Ectodermal cell (in vitro differentiated cells): ENCODE results near the gene MALT1.

ENCODE experiments used
- H3K27ac ChIP-seq: 2 replicates; pipeline ENCODE4 v1.7.0; 2013; ENCODE audit warnings: mild to moderate bottlenecking, low read depth, low read length; ENCODE audit not compliant: insufficient read depth, poor library complexity, severe bottlenecking
- H3K27me3 ChIP-seq: 2 replicates; pipeline ENCODE4 v1.7.0; 2013; ENCODE audit warnings: mild to moderate bottlenecking, low read length; ENCODE audit not compliant: insufficient read depth, control insufficient read depth, poor library complexity, severe bottlenecking
- H3K36me3 ChIP-seq: one replicate; pipeline ENCODE4 v1.7.0; 2013; ENCODE audit warnings: low read length; ENCODE audit not compliant: control insufficient read depth, insufficient read depth
- H3K4me1 ChIP-seq: one replicate; pipeline ENCODE4 v1.7.0; 2013; ENCODE audit warnings: low read length; ENCODE audit not compliant: control insufficient read depth, insufficient read depth
- H3K4me3 ChIP-seq: 2 replicates; pipeline ENCODE4 v1.7.0; 2013; ENCODE audit warnings: low read depth, low read length, control low read depth; ENCODE audit not compliant: insufficient read depth
- H3K9me3 ChIP-seq: 2 replicates; pipeline ENCODE4 v1.7.0; 2013; ENCODE audit warnings: mild to moderate bottlenecking, low read length, moderate library complexity; ENCODE audit not compliant: control insufficient read depth
- WGBS, 2 experiments: methylation state at CpG; one replicate each; pipeline ENCODE4 v1.1.7; 2013; ENCODE audit warnings: missing lambda C conversion rate in 2 of 2; 5-methylcytosine and 5-hydroxymethylcytosine counted together

MALT1 gene

DNA sequence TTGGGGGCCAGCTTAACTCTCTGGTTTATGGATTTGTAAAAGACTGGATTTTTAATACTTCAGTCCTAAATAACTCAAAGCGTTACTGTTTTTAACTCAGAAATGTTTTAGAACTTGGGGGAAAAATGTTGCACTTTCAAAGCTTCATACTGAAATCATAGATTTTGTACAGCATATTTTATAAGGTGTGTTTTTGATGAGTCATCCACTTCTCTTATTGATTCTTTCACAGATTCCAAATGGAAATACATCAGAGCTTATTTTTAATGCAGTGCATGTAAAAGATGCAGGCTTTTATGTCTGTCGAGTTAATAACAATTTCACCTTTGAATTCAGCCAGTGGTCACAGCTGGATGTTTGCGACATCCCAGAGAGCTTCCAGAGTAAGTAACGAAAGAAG lies 28.9 kb downstream of the MALT1 start:
- whole genome bisulfite sequencing, 2 experiments = 87 to 96% methylated on average over 3 of the region's 4 CpGs
- H3K36me3 ChIP-seq = peaks cover 17% of the 10 kb centered on the region
- no peaks in the 10 kb centered on the region for H3K27me3 ChIP-seq
- H3K4me3 ChIP-seq = no peak overlapping the region
- H3K4me1 ChIP-seq = peaks cover 2% of the 10 kb centered on the region
- no peaks in the 10 kb centered on the region for H3K9me3 ChIP-seq
- H3K27ac ChIP-seq = no peak overlapping the region

DNA sequence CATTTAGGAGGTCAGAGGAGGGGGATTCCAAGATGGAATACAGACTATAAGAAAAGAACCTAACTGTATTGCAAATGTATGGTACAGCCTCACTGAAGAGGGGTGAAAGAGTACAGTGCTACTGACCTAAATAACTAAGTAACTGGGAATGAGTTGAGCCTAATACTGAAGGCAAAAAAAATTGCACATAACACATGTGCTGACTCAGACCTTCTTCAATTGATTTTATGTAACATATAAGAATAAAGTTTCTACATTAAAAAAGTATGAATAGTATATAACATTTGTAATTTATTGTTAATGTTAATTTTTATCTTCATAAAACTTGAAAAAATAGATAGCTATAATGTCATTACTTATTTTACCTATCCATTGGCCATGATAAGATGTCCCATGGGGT lies 41.7 kb downstream of the MALT1 start:
- Histone ChIP-seq H3K9me3 (no peaks in the 10 kb centered on the region), H3K36me3 (peaks cover 8% of the 10 kb centered on the region), H3K27ac (no peak overlapping the region), H3K27me3 (no peaks in the 10 kb centered on the region), H3K4me3 (no peak overlapping the region), H3K4me1 (no peaks in the 10 kb centered on the region)

- Histone ChIP-seq H3K27ac (no peak overlapping the region), H3K4me1 (no peaks in the 10 kb centered on the region), H3K27me3 (no peaks in the 10 kb centered on the region), H3K36me3 (peaks cover 8% of the 10 kb centered on the region), H3K9me3 (no peaks in the 10 kb centered on the region), H3K4me3 (no peak overlapping the region)
- WGBS, 2 experiments = 94 to 97% methylated on average over 3 of the region's 3 CpGs
These were observed 43.0 kb downstream of the MALT1 start for GRCh38 chr18:58714259-58714658.

- Histone ChIP-seq H3K27me3 (no peaks in the 10 kb centered on the region), H3K27ac (no peak overlapping the region), H3K4me1 (no peaks in the 10 kb centered on the region), H3K9me3 (no peaks in the 10 kb centered on the region), H3K4me3 (no peak overlapping the region), H3K36me3 (peaks cover 8% of the 10 kb centered on the region)
- WGBS, 2 experiments = 85 to 93% methylated on average over 1 of the region's 1 CpG
These were observed 43.6 kb downstream of the MALT1 start for GRCh38 chr18:58714821-58715220.

GRCh38 chr18:58715540-58715939 lies 44.3 kb downstream of the MALT1 start:
- no peaks in the 10 kb centered on the region for H3K9me3 ChIP-seq
- WGBS, 2 experiments = 92 to 100% methylated on average over 1 to 2 of the region's 2 CpGs
- H3K27me3 ChIP-seq = no peaks in the 10 kb centered on the region
- H3K4me3 ChIP-seq = no peak overlapping the region
- no peak overlapping the region for H3K27ac ChIP-seq
- H3K36me3 ChIP-seq = peaks cover 8% of the 10 kb centered on the region
- no peaks in the 10 kb centered on the region for H3K4me1 ChIP-seq

GRCh38 chr18:58716060-58716756 lies 44.9 kb downstream of the MALT1 start:
- Histone ChIP-seq H3K9me3 (no peaks in the 10 kb centered on the region), H3K27me3 (no peaks in the 10 kb centered on the region), H3K27ac (no peak overlapping the region), H3K4me1 (no peaks in the 10 kb centered on the region), H3K4me3 (no peak overlapping the region), H3K36me3 (peaks cover 8% of the 10 kb centered on the region)
- 94 to 98% methylated on average over 4 of the region's 4 CpGs for WGBS, 2 experiments

- WGBS, 2 experiments = 84 to 87% methylated on average over 7 to 9 of the region's 9 CpGs
- no peaks in the 10 kb centered on the region for H3K9me3 ChIP-seq
- peaks cover 2% of the 10 kb centered on the region for H3K36me3 ChIP-seq
- H3K27ac ChIP-seq = no peak overlapping the region
- no peak overlapping the region for H3K4me3 ChIP-seq
- H3K4me1 ChIP-seq = no peaks in the 10 kb centered on the region
- H3K27me3 ChIP-seq = no peaks in the 10 kb centered on the region
These were observed 50.4 kb downstream of the MALT1 start for GRCh38 chr18:58721566-58722239.

DNA sequence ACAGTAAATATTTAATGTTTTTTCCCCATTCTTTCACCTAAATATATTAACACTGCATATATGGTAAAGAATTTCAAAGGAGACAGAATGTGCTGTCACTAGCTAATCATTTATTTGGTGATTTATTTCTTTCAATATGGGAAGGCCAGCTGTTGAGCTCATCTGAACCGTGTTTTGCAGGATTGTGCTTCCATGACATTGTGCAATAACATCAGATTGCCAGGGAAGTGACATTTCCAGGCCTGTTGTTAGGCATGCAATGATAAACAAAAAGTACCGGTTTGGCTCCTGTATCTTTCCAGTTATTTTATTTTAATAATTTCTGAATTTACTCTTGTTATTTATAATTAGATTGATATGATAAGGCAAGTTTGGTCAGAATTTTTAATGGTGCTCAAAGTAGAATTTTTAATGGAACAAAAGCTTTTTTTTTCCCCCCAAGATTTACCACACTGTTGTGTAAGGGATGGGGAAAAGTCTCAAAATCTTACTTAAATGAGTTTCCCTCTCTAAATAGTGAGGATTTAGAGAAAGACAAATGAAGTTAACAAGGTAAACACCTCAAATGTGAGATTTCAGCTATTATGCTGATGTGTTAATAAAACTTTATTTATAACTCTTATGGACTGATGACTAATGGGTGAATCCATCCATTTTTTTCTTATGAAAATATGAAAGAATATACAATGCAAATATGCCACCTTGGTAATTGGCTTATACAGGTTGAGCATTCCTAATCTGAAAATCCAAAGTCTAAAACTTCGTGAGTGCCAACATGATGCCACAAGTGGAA lies 52.7 kb downstream of the MALT1 start:
- WGBS, 2 experiments = 91 to 100% methylated on average over 2 of the region's 3 CpGs
- Histone ChIP-seq H3K4me3 (no peak overlapping the region), H3K4me1 (no peaks in the 10 kb centered on the region), H3K9me3 (no peaks in the 10 kb centered on the region), H3K27me3 (no peaks in the 10 kb centered on the region), H3K36me3 (no peaks in the 10 kb centered on the region), H3K27ac (no peak overlapping the region)

- no peak overlapping the region for H3K27ac ChIP-seq
- H3K4me3 ChIP-seq = no peak overlapping the region
- H3K9me3 ChIP-seq = no peaks in the 10 kb centered on the region
- H3K36me3 ChIP-seq = no peaks in the 10 kb centered on the region
- 97 to 98% methylated on average over 6 of the region's 6 CpGs for WGBS, 2 experiments
- no peaks in the 10 kb centered on the region for H3K4me1 ChIP-seq
- H3K27me3 ChIP-seq = no peaks in the 10 kb centered on the region
These were observed 55.4 kb downstream of the MALT1 start for GRCh38 chr18:58726671-58727070.

DNA sequence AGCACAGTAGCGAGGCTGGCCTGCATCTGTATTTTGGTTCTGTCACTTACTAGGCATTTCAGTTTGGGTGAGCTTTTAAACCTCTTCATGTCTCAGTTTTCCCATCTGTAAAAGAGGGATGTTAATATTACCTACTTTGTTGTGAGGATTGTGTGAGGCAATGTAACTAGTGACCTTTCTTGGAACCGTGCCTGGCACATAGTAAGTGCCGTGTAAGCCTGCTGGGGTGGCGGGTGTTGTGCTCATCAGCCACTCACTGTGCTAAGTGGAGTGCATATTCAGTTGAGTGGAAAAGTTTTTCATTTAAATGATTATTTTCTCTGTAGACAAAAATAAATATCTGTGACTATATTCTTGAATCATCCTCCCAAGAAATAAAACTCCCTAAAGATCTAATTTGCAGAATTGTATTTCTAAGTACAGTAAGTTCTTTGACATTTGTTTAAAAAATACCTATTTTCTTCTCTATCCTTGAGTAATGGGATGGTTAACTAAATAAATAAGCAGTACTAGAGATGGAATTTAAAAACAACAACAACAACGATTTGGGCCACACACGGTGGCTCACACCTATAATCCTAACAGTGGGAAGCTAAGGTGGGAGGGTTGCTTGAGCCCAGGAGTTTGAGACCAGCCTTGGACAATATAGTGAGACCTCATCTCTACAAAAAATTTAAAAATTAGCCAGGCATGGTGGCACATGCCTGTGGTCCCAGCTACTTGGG lies 56.7 kb downstream of the MALT1 start:
- WGBS, 2 experiments = 95 to 97% methylated on average over 5 to 6 of the region's 6 CpGs

More for the DNA sequence above, 56.7 kb downstream of the MALT1 start:
- Histone ChIP-seq H3K4me3 (no peak overlapping the region), H3K9me3 (no peaks in the 10 kb centered on the region), H3K27ac (no peak overlapping the region), H3K27me3 (no peaks in the 10 kb centered on the region), H3K4me1 (no peaks in the 10 kb centered on the region), H3K36me3 (no peaks in the 10 kb centered on the region)
